Spleen (tissue), 11 donors: ENCODE measurements around the gene PCCA. TPM values are rescaled to one million over a fixed set of nuclear protein-coding genes. Genes with fewer than 3 reads are reported as not detected.

ENCODE experiments used
- DNase-seq: peaks from one replicate; pipeline ENCODE4 v3.0.0-alpha.2; 2020
- H3K27ac ChIP-seq, 8 donors: fragments of 200-600 bp; sonication (generic) in 7 of 8; 1 replicate in 4 of 8; 2 replicates in 4 of 8; pipeline versions ENCODE4 v1.5.0 to v1.8.0; 2016 to 2021; ENCODE audit warnings: inconsistent platforms in 4 of 8, mild to moderate bottlenecking in 4 of 8, moderate library complexity in 1 of 8
- H3K27me3 ChIP-seq, 7 donors: fragments of 200-600 bp; sonication (generic) in 6 of 7; replicated peaks in 1 of 7; 1 replicate in 4 of 7; 2 replicates in 3 of 7; pipeline versions ENCODE4 v1.5.0 to v1.8.0; 2016 to 2021; ENCODE audit warnings: inconsistent platforms in 3 of 7, mild to moderate bottlenecking in 1 of 7
- H3K36me3 ChIP-seq, 6 donors: fragments of 200-600 bp; sonication (generic) in 5 of 6; 1 replicate in 4 of 6; 2 replicates in 2 of 6; pipeline versions ENCODE4 v1.5.0 to v1.8.0; 2016 to 2021; ENCODE audit warnings: inconsistent platforms in 2 of 6
- H3K4me1 ChIP-seq, 6 donors: fragments of 200-600 bp; sonication (generic) in 5 of 6; 1 replicate in 3 of 6; 2 replicates in 3 of 6; pipeline versions ENCODE4 v1.5.0 to v1.8.0; 2016 to 2021; ENCODE audit warnings: inconsistent platforms in 3 of 6
- H3K4me3 ChIP-seq, 8 donors: fragments of 200-600 bp; sonication (generic) in 7 of 8; 1 replicate in 4 of 8; 2 replicates in 4 of 8; pipeline versions ENCODE4 v1.5.0 to v1.8.0; 2016 to 2021; ENCODE audit warnings: inconsistent platforms in 4 of 8, mild to moderate bottlenecking in 4 of 8, moderate library complexity in 2 of 8
- H3K9me3 ChIP-seq, 8 donors: fragments of 200-600 bp; sonication (generic) in 7 of 8; 1 replicate in 4 of 8; 2 replicates in 4 of 8; pipeline versions ENCODE4 v1.5.0 to v1.8.0; 2016 to 2021; ENCODE audit warnings: inconsistent platforms in 4 of 8
- POLR2A ChIP-seq, 3 donors: fragments of 450-650 bp; IDR thresholded peaks; one replicate each; pipeline ENCODE4 v1.5.1; 2017; ENCODE audit warnings: antibody characterized with exemption in 3 of 3, mild to moderate bottlenecking in 1 of 3
- POLR2AphosphoS5 ChIP-seq, 3 donors: sonication (generic); formaldehyde crosslinking; IDR thresholded peaks; one replicate each; pipeline ENCODE4 v1.5.1; 2017; ENCODE audit warnings: antibody characterized with exemption in 3 of 3
- WGBS, 5 donors: extraction: QIAGEN DNeasy Blood & Tissue Kit in 3 of 5; methylation state at CpG; one replicate each; pipeline versions ENCODE4 v1.1.5 to v1.1.7; 2013 to 2018; 5-methylcytosine and 5-hydroxymethylcytosine counted together
- intact Hi-C: fragments of 100-400 bp; cut with DNase I; formaldehyde crosslinking; loops from one replicate; pipeline ENCODE4 v1.15.0; 2023; ENCODE audit warnings: low total_unique reads
- polyA plus RNA-seq, 3 donors: library from polyadenylated mRNA; stranded (reverse); fragments of 200-250 nt; gene quantifications; one replicate each; pipeline ENCODE4 v1.2.1, GENCODE V29; 2013
- total RNA-seq, 7 donors: library from RNA; depleted of rRNA in 3 of 7; stranded (reverse); fragments of >200 nt in 3 of 7; fragmentation: NEBNext Ultra II Directional in 4 of 7; extraction: Animal tissue kit (Norgen Biotek cat#: 25700) in 4 of 7; gene quantifications; one replicate each; pipeline versions ENCODE4 v1.1.0 to v1.2.1, GENCODE V29; 2016 to 2021
- TF ChIP-seq, protein P1 (sequence below), 11 experiments: fragments of 200-600 bp in 7 of 11; fragments of 450-650 bp in 4 of 11; sonication (generic) in 4 of 11; IDR thresholded peaks in 8 of 11; conservative IDR thresholded peaks in 3 of 11; 1 replicate in 7 of 11; 2 replicates in 4 of 11; pipeline versions ENCODE4 v1.4.0 to v1.8.0; 2016 to 2021; ENCODE audit warnings: antibody characterized with exemption in 11 of 11, inconsistent platforms in 4 of 11, mild to moderate bottlenecking in 1 of 11
- donor health status: healthy with polysubstance abuse.
- donor health status: DM: no; HTN: no; CAD: no; lungs with moderate emphysema.
- donor health status: DM: no; HTN: no; CAD: no.
- donor health status: Bipolar disorder and iron deficiency.
- donor health status: healthy.
- donor health status: DM: no; HTN: no; CAD: no.
- donor health status: DM: yes; HTN: yes; CAD: no.

Gene PCCA
- total and polyA plus RNA-seq, 10 donors = 9.3 to 54.9 (median 43.9) TPM

DNA sequence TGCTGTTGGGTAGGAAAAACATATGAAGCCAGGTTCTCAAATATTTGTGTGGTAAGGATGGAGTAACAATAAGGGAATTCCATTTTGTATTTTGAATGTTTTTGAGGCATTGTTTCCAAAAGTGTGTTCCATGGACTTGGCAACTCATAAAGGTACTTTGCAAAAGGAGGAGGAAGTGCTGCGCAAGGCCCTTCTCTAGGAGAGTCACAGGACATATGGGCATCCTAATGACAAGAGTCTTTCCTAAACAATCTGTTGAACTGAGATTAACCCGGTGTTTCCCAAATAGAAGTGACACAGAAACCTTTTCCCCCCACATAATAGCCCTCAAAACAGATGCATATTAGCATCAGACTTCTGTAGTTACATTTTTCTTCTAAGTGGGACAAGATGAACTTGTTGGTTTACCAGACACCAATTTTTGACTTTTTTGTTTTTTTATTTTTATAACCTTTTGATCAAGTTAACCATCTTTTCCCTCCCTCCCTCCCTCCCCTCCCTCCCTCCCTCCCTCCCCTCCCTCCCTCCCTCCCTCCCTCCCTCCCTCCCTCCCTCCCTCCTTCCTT, 209.3 kb downstream of the PCCA start:
- no peaks in the 10 kb centered on the region for H3K27me3 ChIP-seq
- WGBS, 5 donors = 76 to 87% (median 78%) methylated on average over 2 of the region's 2 CpGs
- DNase-seq = no peak
- no peaks in the 10 kb centered on the region for H3K9me3 ChIP-seq
- intact Hi-C loops = no loop called here
- H3K27ac ChIP-seq = no peak overlapping the region
- no peaks in the 10 kb centered on the region for H3K4me1 ChIP-seq
- TF ChIP-seq POLR2A (IDR thresholded peaks at IDR 0.05) = no peak
- no peak for TF ChIP-seq POLR2AphosphoS5 (IDR thresholded peaks at IDR 0.05)
- TF ChIP-seq, protein P1, sequence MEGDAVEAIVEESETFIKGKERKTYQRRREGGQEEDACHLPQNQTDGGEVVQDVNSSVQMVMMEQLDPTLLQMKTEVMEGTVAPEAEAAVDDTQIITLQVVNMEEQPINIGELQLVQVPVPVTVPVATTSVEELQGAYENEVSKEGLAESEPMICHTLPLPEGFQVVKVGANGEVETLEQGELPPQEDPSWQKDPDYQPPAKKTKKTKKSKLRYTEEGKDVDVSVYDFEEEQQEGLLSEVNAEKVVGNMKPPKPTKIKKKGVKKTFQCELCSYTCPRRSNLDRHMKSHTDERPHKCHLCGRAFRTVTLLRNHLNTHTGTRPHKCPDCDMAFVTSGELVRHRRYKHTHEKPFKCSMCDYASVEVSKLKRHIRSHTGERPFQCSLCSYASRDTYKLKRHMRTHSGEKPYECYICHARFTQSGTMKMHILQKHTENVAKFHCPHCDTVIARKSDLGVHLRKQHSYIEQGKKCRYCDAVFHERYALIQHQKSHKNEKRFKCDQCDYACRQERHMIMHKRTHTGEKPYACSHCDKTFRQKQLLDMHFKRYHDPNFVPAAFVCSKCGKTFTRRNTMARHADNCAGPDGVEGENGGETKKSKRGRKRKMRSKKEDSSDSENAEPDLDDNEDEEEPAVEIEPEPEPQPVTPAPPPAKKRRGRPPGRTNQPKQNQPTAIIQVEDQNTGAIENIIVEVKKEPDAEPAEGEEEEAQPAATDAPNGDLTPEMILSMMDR (IDR thresholded peaks at IDR 0.05 in 8 of 11, conservative IDR thresholded peaks at IDR 0.05 in 3 of 11) = no peak
- no peak overlapping the region for H3K4me3 ChIP-seq
- H3K36me3 ChIP-seq = peaks cover 0 to 5% (median 0%) of the 10 kb centered on the region in 6 donors

GRCh38 chr13:100298691-100299090, 209.8 kb downstream of the PCCA start:
- WGBS, 5 donors = 40 to 87% (median 49%) methylated on average over 2 of the region's 2 CpGs
- Histone ChIP-seq H3K36me3 (peaks cover 0 to 5% (median 0%) of the 10 kb centered on the region in 6 donors), H3K4me3 (no peak overlapping the region), H3K4me1 (no peaks in the 10 kb centered on the region), H3K27me3 (no peaks in the 10 kb centered on the region), H3K27ac (no peak overlapping the region), H3K9me3 (no peaks in the 10 kb centered on the region)
- no peak for DNase-seq
- intact Hi-C loops = no loop called here
- TF ChIP-seq POLR2AphosphoS5 (IDR thresholded peaks at IDR 0.05) (no peak), POLR2A (IDR thresholded peaks at IDR 0.05) (no peak)
- TF ChIP-seq, protein P1 (IDR thresholded peaks at IDR 0.05 in 8 of 11, conservative IDR thresholded peaks at IDR 0.05 in 3 of 11) = no peak

- intact Hi-C loops = no loop called here
- WGBS, 5 donors = 61 to 78% (median 76%) methylated on average over 3 of the region's 3 CpGs
These were observed 211.3 kb downstream of the PCCA start for GRCh38 chr13:100300243-100300642.

DNA sequence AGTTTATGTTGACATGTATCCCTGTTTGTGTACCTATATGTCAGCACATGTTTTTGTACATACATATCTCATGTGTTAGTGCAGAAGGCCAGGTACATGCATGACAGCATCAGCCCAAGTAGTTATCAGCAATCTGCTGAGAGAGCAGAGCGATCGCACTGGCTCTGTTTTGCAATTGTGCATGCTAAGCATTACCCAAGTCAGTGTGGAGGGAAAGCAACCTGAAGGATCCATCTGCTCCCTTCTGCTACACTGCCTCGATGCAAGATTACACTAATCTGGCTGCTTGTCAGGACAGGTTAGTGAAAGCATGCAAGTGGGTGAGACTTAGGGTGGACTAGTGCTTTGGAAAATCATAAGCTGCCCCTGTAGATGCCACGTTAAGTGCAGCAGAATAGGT, 211.8 kb downstream of the PCCA start:
- no peak overlapping the region for H3K27ac ChIP-seq
- H3K4me1 ChIP-seq = no peaks in the 10 kb centered on the region
- H3K36me3 ChIP-seq = peaks cover 0 to 5% (median 0%) of the 10 kb centered on the region in 6 donors
- TF ChIP-seq POLR2AphosphoS5 (IDR thresholded peaks at IDR 0.05) (no peak), POLR2A (IDR thresholded peaks at IDR 0.05) (no peak)
- TF ChIP-seq, protein P1 (IDR thresholded peaks at IDR 0.05 in 8 of 11, conservative IDR thresholded peaks at IDR 0.05 in 3 of 11) = no peak
- no peaks in the 10 kb centered on the region for H3K9me3 ChIP-seq
- WGBS, 5 donors = 88 to 97% (median 91%) methylated on average over 4 of the region's 4 CpGs
- DNase-seq = no peak
- no peaks in the 10 kb centered on the region for H3K27me3 ChIP-seq
- H3K4me3 ChIP-seq = no peak overlapping the region
- intact Hi-C loops = no loop called here

More at GRCh38 chr13:100300243-100300642, 211.3 kb downstream of the PCCA start:
- no peaks in the 10 kb centered on the region for H3K9me3 ChIP-seq
- no peak overlapping the region for H3K4me3 ChIP-seq
- no peak overlapping the region for H3K27ac ChIP-seq
- no peaks in the 10 kb centered on the region for H3K27me3 ChIP-seq
- TF ChIP-seq, protein P1 (IDR thresholded peaks at IDR 0.05 in 8 of 11, conservative IDR thresholded peaks at IDR 0.05 in 3 of 11) = no peak
- no peak for TF ChIP-seq POLR2AphosphoS5 (IDR thresholded peaks at IDR 0.05)
- no peak for TF ChIP-seq POLR2A (IDR thresholded peaks at IDR 0.05)
- peaks cover 0 to 5% (median 0%) of the 10 kb centered on the region in 6 donors for H3K36me3 ChIP-seq
- no peaks in the 10 kb centered on the region for H3K4me1 ChIP-seq
- DNase-seq = no peak
